GM19455 (cell line): ENCODE data around the gene TNFRSF6B.

Experiments
- ATAC-seq: cut with Tn5 transposase; IDR thresholded peaks from one replicate; pipeline ENCODE4 v1.9.1; 2021; ENCODE audit not compliant: unreplicated experiment

The TNFRSF6B gene

DNA sequence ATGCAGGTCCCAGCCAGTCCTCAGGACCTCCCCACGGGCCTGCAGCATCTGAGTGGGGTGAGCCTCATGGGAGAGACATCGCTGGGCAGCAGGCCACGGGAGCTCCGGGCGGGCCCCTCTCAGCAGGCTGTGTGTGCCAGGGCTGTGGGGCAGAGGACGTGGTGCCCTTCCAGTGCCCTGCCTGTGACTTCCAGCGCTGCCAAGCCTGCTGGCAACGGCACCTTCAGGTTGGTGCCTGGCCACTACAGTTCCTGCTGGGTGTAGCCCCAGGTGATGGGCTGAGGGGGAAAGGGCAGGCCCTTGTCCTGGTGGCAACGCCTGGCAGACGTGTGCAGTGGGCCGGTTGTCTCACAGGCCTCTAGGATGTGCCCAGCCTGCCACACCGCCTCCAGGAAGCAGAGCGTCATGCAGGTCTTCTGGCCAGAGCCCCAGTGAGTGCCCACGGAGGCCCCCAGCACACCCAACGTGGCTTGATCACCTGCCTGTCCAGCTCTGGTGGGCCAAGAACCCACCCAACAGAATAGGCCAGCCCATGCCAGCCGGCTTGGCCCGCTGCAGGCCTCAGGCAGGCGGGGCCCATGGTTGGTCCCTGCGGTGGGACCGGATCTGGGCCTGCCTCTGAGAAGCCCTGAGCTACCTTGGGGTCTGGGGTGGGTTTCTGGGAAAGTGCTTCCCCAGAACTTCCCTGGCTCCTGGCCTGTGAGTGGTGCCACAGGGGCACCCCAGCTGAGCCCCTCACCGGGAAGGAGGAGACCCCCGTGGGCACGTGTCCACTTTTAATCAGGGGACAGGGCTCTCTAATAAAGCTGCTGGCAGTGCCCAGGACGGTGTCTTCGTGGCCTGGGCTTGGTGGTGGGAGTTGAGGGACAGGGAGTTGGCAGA lies 787 bp upstream of the TNFRSF6B start:
- no peak for ATAC-seq

DNA sequence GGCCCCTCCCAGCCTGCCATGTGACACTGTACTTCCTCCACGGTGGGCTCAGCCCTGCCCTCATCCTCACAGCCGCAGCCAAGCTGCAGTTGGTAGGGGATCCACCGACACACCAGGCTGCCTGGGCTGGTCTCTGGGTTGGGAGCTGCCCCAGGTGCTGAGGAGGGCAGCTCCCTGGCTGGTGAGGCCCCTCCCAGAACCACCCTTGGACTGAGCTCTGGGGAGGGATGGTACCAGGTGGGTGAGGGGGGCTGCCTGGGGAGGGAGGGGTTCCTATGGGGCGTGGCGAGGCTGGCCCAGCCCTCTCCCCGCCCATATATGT lies 185 bp upstream of the TNFRSF6B start:
- ATAC-seq, result no peak

DNA sequence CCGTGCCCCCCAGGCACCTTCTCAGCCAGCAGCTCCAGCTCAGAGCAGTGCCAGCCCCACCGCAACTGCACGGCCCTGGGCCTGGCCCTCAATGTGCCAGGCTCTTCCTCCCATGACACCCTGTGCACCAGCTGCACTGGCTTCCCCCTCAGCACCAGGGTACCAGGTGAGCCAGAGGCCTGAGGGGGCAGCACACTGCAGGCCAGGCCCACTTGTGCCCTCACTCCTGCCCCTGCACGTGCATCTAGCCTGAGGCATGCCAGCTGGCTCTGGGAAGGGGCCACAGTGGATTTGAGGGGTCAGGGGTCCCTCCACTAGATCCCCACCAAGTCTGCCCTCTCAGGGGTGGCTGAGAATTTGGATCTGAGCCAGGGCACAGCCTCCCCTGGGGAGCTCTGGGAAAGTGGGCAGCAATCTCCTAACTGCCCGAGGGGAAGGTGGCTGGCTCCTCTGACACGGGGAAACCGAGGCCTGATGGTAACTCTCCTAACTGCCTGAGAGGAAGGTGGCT lies 960 bp downstream of the TNFRSF6B start:
- ATAC-seq, result no peak

DNA sequence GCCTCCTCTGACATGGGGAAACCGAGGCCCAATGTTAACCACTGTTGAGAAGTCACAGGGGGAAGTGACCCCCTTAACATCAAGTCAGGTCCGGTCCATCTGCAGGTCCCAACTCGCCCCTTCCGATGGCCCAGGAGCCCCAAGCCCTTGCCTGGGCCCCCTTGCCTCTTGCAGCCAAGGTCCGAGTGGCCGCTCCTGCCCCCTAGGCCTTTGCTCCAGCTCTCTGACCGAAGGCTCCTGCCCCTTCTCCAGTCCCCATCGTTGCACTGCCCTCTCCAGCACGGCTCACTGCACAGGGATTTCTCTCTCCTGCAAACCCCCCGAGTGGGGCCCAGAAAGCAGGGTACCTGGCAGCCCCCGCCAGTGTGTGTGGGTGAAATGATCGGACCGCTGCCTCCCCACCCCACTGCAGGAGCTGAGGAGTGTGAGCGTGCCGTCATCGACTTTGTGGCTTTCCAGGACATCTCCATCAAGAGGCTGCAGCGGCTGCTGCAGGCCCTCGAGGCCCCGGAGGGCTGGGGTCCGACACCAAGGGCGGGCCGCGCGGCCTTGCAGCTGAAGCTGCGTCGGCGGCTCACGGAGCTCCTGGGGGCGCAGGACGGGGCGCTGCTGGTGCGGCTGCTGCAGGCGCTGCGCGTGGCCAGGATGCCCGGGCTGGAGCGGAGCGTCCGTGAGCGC lies 1.6 kb downstream of the TNFRSF6B start:
- ATAC-seq, result no peak

- ATAC-seq, result no peak
Observed at GRCh38 chr20:63698739-63699465, 2.5 kb downstream of the TNFRSF6B start.

GRCh38 chr20:63699466-63700198 lies 3.2 kb downstream of the TNFRSF6B start:
- no peak for ATAC-seq

GRCh38 chr20:63700199-63701050 lies 4.0 kb downstream of the TNFRSF6B start:
- no peak for ATAC-seq

DNA sequence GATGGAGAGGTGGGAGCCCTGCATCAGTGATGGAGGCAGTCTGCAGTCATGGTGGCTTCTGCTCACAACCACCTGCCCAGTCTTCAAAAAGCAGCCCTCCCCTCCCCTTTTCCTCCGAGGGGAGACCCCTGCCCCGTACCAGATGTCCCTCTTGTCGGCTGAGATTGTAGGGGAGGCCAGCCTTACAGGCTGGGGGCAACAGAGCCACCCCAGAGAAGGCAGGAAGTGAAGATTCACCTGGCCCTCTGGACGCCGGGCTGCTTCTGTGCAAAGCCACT lies 4.5 kb downstream of the TNFRSF6B start:
- no peak for ATAC-seq

- no peak for ATAC-seq
Observed at GRCh38 chr20:63701329-63702035, 5.0 kb downstream of the TNFRSF6B start.

GRCh38 chr20:63702036-63702665 lies 5.7 kb downstream of the TNFRSF6B start:
- ATAC-seq, result no peak

DNA sequence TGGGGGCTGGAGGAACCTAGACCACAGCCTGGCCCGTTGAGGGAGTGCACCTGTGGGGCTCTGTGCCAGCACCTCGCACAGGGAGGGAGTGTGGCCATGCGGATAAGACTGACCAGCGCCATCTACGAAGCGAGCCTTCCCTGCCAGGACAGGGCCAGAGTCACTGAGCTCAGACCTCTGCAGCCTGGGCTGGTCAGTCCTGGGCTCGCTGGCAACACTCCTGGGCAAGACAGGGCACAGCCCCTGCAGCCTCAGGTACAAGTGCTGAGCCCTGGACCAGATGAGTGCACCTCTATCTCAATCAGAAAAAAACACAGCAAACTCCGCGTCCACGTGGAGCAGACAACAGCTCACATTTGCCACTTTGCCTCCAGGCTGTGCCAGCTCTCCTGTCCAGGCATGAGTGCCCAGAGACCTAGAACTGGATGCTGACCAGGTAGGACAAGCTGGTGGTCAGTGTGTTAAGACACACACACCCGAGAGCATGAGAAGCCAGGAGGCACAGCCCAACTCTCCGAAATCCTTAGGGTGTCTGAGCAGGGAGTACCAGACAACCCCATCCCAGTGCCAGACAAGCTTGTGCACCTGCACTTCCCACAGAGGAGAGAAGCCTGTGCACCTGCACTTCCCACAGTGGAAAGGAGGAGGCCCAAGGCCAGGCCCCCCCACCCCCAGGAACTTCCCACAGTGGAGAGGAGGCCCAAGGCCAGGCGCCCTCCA lies 6.5 kb downstream of the TNFRSF6B start:
- ATAC-seq, result no peak

DNA sequence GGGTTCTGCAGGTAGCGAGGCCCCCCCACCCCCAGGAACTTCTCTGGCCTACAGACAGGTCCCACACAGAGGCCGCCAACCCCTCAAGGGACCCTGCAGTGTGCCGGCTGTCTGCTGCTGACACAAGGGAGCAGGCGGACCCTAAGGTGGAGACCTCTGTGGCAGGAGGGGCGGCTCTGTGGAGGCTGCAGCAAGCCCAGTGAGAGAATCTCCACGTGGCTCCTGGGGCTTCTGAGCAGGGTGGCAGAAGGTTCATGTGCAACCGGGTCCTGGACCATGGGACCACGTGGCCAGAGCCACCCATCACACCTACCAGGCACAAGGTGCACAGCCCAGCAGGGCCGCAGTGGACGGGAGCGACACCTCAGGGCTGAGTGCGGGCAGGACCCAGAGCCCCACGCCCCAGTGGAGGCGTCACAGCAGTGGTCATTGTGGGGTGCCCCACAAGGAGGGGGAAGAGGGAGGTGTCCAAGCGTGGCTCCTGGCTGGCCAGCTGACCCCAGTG lies 7.1 kb downstream of the TNFRSF6B start:
- no peak for ATAC-seq

- ATAC-seq, result no peak
Observed at GRCh38 chr20:63703976-63704748, 7.7 kb downstream of the TNFRSF6B start.

- no peak for ATAC-seq
Observed at GRCh38 chr20:63704749-63705117, 8.3 kb downstream of the TNFRSF6B start.

- no peak for ATAC-seq
Observed at GRCh38 chr20:63705232-63706026, 9.0 kb downstream of the TNFRSF6B start.

- ATAC-seq, result no peak
Observed at GRCh38 chr20:63706027-63706695, 9.7 kb downstream of the TNFRSF6B start.
